Naive thymus-derived CD4-positive, alpha-beta T cell (primary cell): ENCODE results near the gene PLD6. TPM values are rescaled to one million over a fixed set of nuclear protein-coding genes. Genes with fewer than 3 reads are reported as not detected.
"Not testable (repeated sequence)": the region's sequence is repeated elsewhere in the genome, so short reads cannot be mapped to it uniquely, and the experiment has no call there.

Experiments used
- ATAC-seq: fragments of 150-1000 bp; cut with Tn5 transposase; 2 replicates; pipeline ENCODE4 v1.10.0; 2021; ENCODE audit warnings: mild to moderate bottlenecking, moderate library complexity
- CTCF ChIA-PET: fragments of 350-600 bp; sonication (Branson Sonifier 250); formaldehyde crosslinking; loops from one replicate; lab custom pipeline; 2021; ENCODE audit warnings: antibody characterized with exemption; lab: Charles Lee
- POLR2A ChIA-PET: fragments of 350-600 bp; sonication (Branson Sonifier 250); formaldehyde crosslinking; loops from one replicate; lab custom pipeline; 2021; ENCODE audit warnings: antibody characterized with exemption, inconsistent platforms; lab: Charles Lee
- DNase-seq, 9 donors: peaks; one replicate each; pipeline versions ENCODE4 v3.0.0 to v3.0.0-alpha.2; 2020 to 2022; ENCODE audit warnings: mixed read lengths in 1 of 9
- H3K27ac ChIP-seq: one replicate; pipeline ENCODE4 v1.7.0; 2013; ENCODE audit warnings: mild to moderate bottlenecking, low read depth, low read length, moderate library complexity
- H3K27me3 ChIP-seq, 2 donors: one replicate each; pipeline ENCODE4 v1.7.0; 2013; ENCODE audit warnings: low read length in 2 of 2, mild to moderate bottlenecking in 2 of 2, moderate library complexity in 2 of 2; ENCODE audit not compliant: control insufficient read depth in 2 of 2, insufficient read depth in 2 of 2
- H3K36me3 ChIP-seq, 3 experiments: 1 replicate in 2 of 3; 2 replicates in 1 of 3; pipeline ENCODE4 v1.7.0; 2013; ENCODE audit warnings: low read length in 3 of 3, mild to moderate bottlenecking in 3 of 3, moderate library complexity in 1 of 3; ENCODE audit not compliant: insufficient read depth in 3 of 3, control insufficient read depth in 2 of 3
- H3K4me1 ChIP-seq, 2 donors: one replicate each; pipeline ENCODE4 v1.7.0; 2013; ENCODE audit warnings: low read length in 2 of 2, mild to moderate bottlenecking in 2 of 2, moderate library complexity in 1 of 2; ENCODE audit not compliant: control insufficient read depth in 2 of 2, insufficient read depth in 2 of 2
- H3K4me3 ChIP-seq: 2 replicates; pipeline ENCODE4 v1.7.0; 2013; ENCODE audit warnings: mild to moderate bottlenecking, low read length
- H3K9me3 ChIP-seq, 3 experiments: 1 replicate in 2 of 3; 2 replicates in 1 of 3; pipeline ENCODE4 v1.7.0; 2013; ENCODE audit warnings: low read length in 3 of 3; ENCODE audit not compliant: control insufficient read depth in 2 of 3
- H3K27ac Mint-ChIP-seq, 9 donors: one replicate each; pipeline ENCODE4 v1.8.0; 2020 to 2022; ENCODE audit warnings: mixed read lengths in 9 of 9, mild to moderate bottlenecking in 8 of 9, moderate library complexity in 5 of 9, inconsistent platforms in 2 of 9
- H3K27me3 Mint-ChIP-seq, 5 donors: one replicate each; pipeline ENCODE4 v1.8.0; 2021 to 2022; ENCODE audit warnings: mixed read lengths in 5 of 5, mild to moderate bottlenecking in 1 of 5
- H3K36me3 Mint-ChIP-seq, 5 donors: one replicate each; pipeline ENCODE4 v1.8.0; 2020 to 2022; ENCODE audit warnings: mixed read lengths in 5 of 5, mild to moderate bottlenecking in 3 of 5, inconsistent platforms in 1 of 5
- H3K4me1 Mint-ChIP-seq, 7 donors: one replicate each; pipeline ENCODE4 v1.8.0; 2020 to 2022; ENCODE audit warnings: mixed read lengths in 7 of 7, mild to moderate bottlenecking in 3 of 7, inconsistent platforms in 1 of 7
- H3K4me3 Mint-ChIP-seq, 10 donors: one replicate each; pipeline ENCODE4 v1.8.0; 2020 to 2022; ENCODE audit warnings: mild to moderate bottlenecking in 10 of 10, mixed read lengths in 10 of 10, moderate library complexity in 6 of 10, inconsistent platforms in 2 of 10
- H3K9me3 Mint-ChIP-seq, 11 donors: one replicate each; pipeline ENCODE4 v1.8.0; 2020 to 2022; ENCODE audit warnings: mixed read lengths in 11 of 11, mild to moderate bottlenecking in 4 of 11, inconsistent platforms in 1 of 11, moderate library complexity in 1 of 11
- intact Hi-C, 2 donors: fragments of 100-400 bp; cut with micrococcal nuclease; formaldehyde crosslinking; loops; one replicate each; pipeline ENCODE4 v1.15.1; 2023
- polyA plus RNA-seq, 2 donors: library from polyadenylated mRNA; unstranded; fragments of 300-500 nt; fragmentation: Illumina TruSeq; gene quantifications; one replicate each; pipeline ENCODE4 v1.2.3, GENCODE V29; 2021
- total RNA-seq, 6 experiments: library from RNA in 5 of 6; stranded (reverse) in 5 of 6; gene quantifications; 1 replicate in 5 of 6; 2 replicates in 1 of 6; pipeline ENCODE4 v1.2.3 and lab custom pipeline; 2021 to 2026

Gene PLD6
- total and polyA plus RNA-seq, 7 experiments from 2014 or later = 6.2 to 16.4 (median 12.1) TPM

DNA sequence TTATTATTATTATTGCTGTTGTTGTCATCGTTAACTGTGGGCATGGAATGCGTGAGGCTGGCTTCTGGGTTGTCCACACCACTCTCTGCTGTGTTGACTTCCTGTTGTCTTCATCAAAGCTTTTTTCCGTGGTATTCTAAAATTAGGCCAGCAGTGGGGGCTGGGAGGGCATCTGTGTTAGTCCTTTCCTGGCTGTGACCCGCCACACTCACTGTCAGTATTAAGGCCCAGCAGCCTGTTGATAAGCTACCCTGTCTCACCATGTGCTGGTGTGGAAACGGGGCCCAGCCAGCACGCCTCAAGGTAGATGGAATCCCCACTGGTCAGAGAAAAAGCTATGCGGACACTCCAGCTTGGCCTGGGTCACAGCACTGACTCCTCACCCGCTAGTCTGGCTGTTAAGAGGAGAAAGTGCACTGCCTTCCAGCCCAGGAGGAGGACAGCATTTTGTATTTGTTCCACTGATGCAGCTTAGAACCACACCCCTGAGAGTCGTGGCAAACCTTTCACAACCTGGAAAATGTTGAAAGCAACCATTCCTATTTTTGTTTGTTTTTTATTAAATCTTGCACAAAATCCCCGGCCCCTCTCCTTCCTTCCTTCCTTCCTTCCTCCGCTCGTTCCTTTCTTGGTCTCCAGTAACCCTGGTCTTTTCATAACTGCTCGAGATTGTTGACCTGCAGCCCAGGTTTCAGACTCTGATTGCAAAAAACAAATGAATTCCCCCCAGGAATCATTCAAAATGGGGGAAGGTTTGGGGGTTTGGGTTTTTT is 21.0 kb downstream of the PLD6 start:
- not testable (repeated sequence) for H3K27me3 Mint-ChIP-seq, DNase-seq, H3K9me3 Mint-ChIP-seq, H3K9me3 ChIP-seq, H3K27ac ChIP-seq, H3K27me3 ChIP-seq, H3K4me3 ChIP-seq
- ATAC-seq = peak; percentile 1
- peak overlapping the region; percentile 71 to 100 (median 98) for H3K27ac Mint-ChIP-seq
- ChIA-PET CTCF (interaction anchor here (1.4 kb wide), 1 partner anchor 10 kb away, joined by 4 read pairs; no protein-coding TSS in a partner anchor), POLR2A (interaction anchor here (0.6 to 5.5 kb wide), 7 partner anchors 9 to 988 kb away, joined by 3 to 30 read pairs (median 3); partner anchors contain the start of gene PLD6)
- peaks cover 4 to 57% (median 24%) of the 10 kb centered on the region in 5 donors for H3K36me3 Mint-ChIP-seq
- peaks cover 52 to 79% (median 73%) of the 10 kb centered on the region in 7 donors for H3K4me1 Mint-ChIP-seq
- peak overlapping the region; percentile 18 to 75 (median 54) for H3K4me3 Mint-ChIP-seq
- peaks cover 0 to 14% (median 3%) of the 10 kb centered on the region in 3 experiments for H3K36me3 ChIP-seq
- intact Hi-C loops = loop anchor here (5.0 kb wide), 2 partner anchors 38 to 43 kb away; no protein-coding TSS in a partner anchor
- H3K4me1 ChIP-seq = peaks cover 47 to 67% of the 10 kb centered on the region in 2 donors

DNA sequence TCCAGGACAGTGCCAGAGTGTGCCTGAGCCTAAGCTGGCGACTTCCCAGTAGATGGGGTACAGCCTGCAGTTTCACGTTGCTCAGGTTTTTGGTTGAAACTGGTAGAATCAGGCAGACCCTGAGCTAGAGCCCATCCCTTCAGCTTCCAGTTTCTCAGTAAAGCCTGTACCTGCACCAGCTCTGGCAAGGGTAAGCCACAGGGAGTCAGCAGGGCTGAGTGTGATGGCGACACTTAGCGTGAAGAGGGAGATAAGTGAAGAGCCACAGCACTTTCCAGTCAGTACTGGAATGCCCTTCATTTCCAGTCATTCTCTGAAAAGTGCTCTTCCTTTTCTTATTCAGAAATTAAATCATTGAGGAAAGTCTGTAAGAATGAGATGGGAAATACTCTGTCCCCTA is 22.4 kb downstream of the PLD6 start:
- POLR2A ChIA-PET = interaction anchor here (0.6 to 5.5 kb wide), 9 partner anchors 7 to 580 kb away, joined by 3 to 30 read pairs (median 6); partner anchors contain the start of genes COPS3 and FLCN
- H3K9me3 ChIP-seq = no peaks in the 10 kb centered on the region
- Mint-ChIP-seq H3K27me3 (no peaks in the 10 kb centered on the region), H3K4me3 (peak overlapping the region in 8 of 10 donors; percentile 48 to 74 (median 56)), H3K27ac (peak overlapping the region; percentile 46 to 100 (median 98)), H3K36me3 (peaks cover 4 to 67% (median 30%) of the 10 kb centered on the region in 5 donors), H3K4me1 (peaks cover 58 to 91% (median 85%) of the 10 kb centered on the region in 7 donors), H3K9me3 (peaks cover 0 to 3% (median 0%) of the 10 kb centered on the region in 11 donors)
- CTCF ChIA-PET = interaction anchor here (0.6 to 1.1 kb wide), 3 partner anchors 17 to 78 kb away, joined by 3 to 6 read pairs (median 5); no protein-coding TSS in a partner anchor
- H3K27me3 ChIP-seq = no peaks in the 10 kb centered on the region
- DNase-seq (no peak), ATAC-seq (no peak)
- peaks cover 60 to 81% of the 10 kb centered on the region in 2 donors for H3K4me1 ChIP-seq
- peaks cover 0 to 9% (median 0%) of the 10 kb centered on the region in 3 experiments for H3K36me3 ChIP-seq
- peak overlapping the region; percentile 50 for H3K27ac ChIP-seq
- intact Hi-C loops = loop anchor here (2.0 to 5.0 kb wide), 5 partner anchors 36 to 141 kb away; partner anchors contain the start of genes COPS3 (in 1 of the 2) and MPRIP (in 1 of the 2)
- H3K4me3 ChIP-seq = no peak overlapping the region

DNA sequence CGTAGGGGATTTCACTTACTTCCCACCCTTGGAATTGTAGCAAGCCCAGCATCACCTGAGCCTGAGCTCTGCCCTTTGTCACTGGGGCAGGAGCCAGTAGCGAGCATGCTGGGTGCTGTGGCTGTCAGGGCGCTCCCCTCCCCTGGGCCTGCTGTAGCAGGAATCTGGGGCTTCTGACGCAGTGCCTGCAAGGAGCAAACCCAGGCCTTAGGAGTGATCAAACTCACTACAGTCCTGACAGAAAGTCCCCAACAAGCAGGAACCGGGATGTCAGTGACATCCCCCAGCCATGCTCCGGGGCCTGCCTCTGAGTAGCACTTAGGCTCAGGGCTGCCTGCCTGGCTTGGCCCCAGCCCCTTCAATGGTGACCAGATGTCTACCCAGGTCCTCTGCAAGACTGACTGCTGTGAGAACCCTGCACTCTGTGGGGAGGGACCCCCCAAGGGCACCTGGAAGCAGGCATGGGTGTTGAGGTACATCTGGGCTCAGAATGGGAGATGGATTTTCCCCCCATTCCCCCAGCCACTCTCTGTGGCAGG is 23.5 kb downstream of the PLD6 start:
- DNase-seq (no peak), ATAC-seq (peak; percentile 24)
- H3K27me3 ChIP-seq = no peaks in the 10 kb centered on the region
- H3K27ac ChIP-seq = peak overlapping the region; percentile 70
- ChIA-PET POLR2A (interaction anchor here (0.8 to 5.5 kb wide), 11 partner anchors 9 to 53 kb away, joined by 3 to 30 read pairs (median 5); partner anchors contain the start of gene FLCN), CTCF (interaction anchor here (0.8 to 1.1 kb wide), 2 partner anchors 18 to 38 kb away, joined by 3 to 5 read pairs; no protein-coding TSS in a partner anchor)
- intact Hi-C loops = loop anchor here (1.0 to 5.0 kb wide), 9 partner anchors 10 to 140 kb away; partner anchors contain the start of genes COPS3 (in 1 of the 2), FLCN (in 1 of the 2), MPRIP (in 1 of the 2) and NT5M (in 1 of the 2)
- H3K27me3 Mint-ChIP-seq = no peaks in the 10 kb centered on the region
- H3K4me3 Mint-ChIP-seq = peak overlapping the region in 9 of 10 donors; percentile 74 to 95 (median 87)
- no peaks in the 10 kb centered on the region for H3K9me3 ChIP-seq
- H3K9me3 Mint-ChIP-seq = peaks cover 0 to 1% (median 0%) of the 10 kb centered on the region in 11 donors
- peak overlapping the region; percentile 96 to 100 (median 99) for H3K27ac Mint-ChIP-seq
- H3K36me3 ChIP-seq = peaks cover 0 to 3% (median 0%) of the 10 kb centered on the region in 3 experiments
- peaks cover 4 to 67% (median 26%) of the 10 kb centered on the region in 5 donors for H3K36me3 Mint-ChIP-seq
- peaks cover 68 to 92% of the 10 kb centered on the region in 2 donors for H3K4me1 ChIP-seq
- peaks cover 61 to 95% (median 85%) of the 10 kb centered on the region in 7 donors for H3K4me1 Mint-ChIP-seq
- H3K4me3 ChIP-seq = peak overlapping the region; percentile 42

DNA sequence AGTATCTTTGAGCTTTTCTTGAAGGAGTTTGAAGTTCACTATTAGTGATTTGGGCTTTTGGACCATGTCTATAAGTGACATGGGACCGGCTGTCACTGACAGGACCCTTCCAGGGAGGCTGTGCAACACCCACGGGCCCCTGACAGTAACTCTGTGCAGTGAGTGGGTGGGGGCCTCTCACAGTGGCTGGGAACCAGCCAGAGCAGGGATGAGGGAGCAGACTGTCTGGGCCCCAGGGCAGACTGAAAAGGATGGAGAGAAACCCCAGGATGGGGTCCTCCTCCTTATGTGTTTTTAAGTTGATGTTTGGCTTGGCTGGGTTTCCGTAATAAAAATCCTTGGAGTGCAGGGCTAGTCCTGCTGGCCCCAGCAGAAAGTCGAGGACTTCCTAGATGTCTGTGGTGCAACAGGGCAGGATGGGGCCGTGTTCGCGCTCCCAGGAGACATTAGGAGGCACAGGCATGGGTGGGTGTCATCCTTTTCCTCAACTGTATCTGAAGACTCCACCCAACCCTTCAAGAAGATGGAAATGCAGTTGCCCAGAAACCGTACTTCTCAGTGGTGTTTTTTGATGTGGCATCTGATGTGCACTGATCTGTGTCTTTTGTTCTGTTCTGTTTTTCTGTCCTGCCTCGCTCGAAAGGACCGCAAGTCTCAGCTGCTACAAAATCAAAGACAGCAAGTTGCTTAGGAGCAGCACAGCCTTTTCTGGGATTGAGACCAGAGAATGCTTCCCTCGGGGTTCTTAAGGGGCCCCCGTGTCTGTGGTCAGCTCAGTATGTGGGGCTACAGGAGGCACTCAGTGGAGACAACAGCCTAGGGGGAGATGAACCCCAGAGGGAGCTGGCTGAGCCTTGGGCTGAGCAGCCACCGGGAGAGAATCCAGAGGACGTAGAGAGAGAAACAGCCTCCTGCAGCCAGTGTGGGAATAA is 24.2 kb downstream of the PLD6 start:
- POLR2A ChIA-PET = interaction anchor here (0.8 to 5.5 kb wide), 14 partner anchors 8 to 54 kb away, joined by 3 to 30 read pairs (median 4); partner anchors contain the start of gene FLCN
- H3K27me3 ChIP-seq = no peaks in the 10 kb centered on the region
- H3K9me3 Mint-ChIP-seq = peaks cover 0 to 1% (median 0%) of the 10 kb centered on the region in 11 donors
- peak overlapping the region; percentile 42 for H3K4me3 ChIP-seq
- peak; percentile 84 for ATAC-seq
- peaks cover 68 to 100% of the 10 kb centered on the region in 2 donors for H3K4me1 ChIP-seq
- peak in 8 of 9 donors; percentile 53 to 87 (median 82) for DNase-seq
- intact Hi-C loops = loop anchor here (1.0 to 5.0 kb wide), 9 partner anchors 10 to 139 kb away; partner anchors contain the start of genes COPS3 (in 1 of the 2), FLCN (in 1 of the 2), MPRIP (in 1 of the 2) and NT5M (in 1 of the 2)
- H3K4me1 Mint-ChIP-seq = peaks cover 64 to 96% (median 85%) of the 10 kb centered on the region in 7 donors
- H3K9me3 ChIP-seq = no peaks in the 10 kb centered on the region
- peaks cover 4 to 71% (median 33%) of the 10 kb centered on the region in 5 donors for H3K36me3 Mint-ChIP-seq
- no peaks in the 10 kb centered on the region for H3K27me3 Mint-ChIP-seq
- CTCF ChIA-PET = interaction anchor here (0.8 to 1.2 kb wide), 2 partner anchors 8 to 37 kb away, joined by 3 to 4 read pairs; no protein-coding TSS in a partner anchor
- H3K36me3 ChIP-seq = peaks cover 0 to 7% (median under 1%) of the 10 kb centered on the region in 3 experiments
- peak overlapping the region; percentile 96 to 100 (median 99) for H3K27ac Mint-ChIP-seq
- H3K27ac ChIP-seq = peak overlapping the region; percentile 70
- peak overlapping the region; percentile 74 to 95 (median 87) for H3K4me3 Mint-ChIP-seq

DNA sequence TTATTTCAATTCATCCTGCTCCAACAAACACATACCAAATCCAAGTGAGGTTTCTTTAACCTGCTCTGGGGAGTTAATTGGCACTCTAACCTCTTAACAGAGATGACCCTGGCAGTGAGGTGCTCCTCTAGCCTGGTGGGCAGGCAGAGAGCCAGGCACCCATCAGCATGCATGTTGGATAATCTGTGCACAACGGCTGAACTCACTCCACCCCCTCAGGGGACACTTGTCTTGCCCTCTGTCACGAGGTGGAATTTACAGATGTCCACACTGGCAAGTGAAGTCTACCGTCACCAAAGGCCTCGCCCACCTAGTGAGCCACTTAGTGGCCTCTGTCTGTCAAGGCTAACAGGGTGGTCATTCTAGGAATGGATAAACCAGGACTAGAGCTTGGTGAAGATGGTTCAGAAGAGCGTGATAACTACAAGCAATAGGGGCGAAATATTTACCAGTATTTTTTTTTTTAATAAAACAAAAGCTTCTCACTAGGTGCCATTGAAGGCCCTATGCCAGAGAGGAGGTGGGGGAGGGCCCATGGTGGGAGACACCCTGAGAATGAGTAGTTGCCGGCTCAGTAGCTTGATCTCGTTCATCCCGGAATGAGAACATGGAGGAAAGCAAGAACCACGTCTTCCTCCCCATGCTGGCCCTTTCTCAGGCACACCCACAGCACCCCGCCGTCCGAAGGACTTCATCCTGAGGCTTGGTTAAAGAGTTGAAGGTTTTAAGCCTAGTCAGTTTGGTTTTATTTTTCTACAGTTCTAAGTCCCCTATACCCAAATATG is 25.2 kb downstream of the PLD6 start:
- H3K27ac ChIP-seq = peak overlapping the region; percentile 70
- ChIA-PET CTCF (interaction anchor here (1.2 kb wide), 1 partner anchor 9 kb away, joined by 4 read pairs; no protein-coding TSS in a partner anchor), POLR2A (interaction anchor here (0.5 to 5.5 kb wide), 11 partner anchors 9 to 441 kb away, joined by 3 to 30 read pairs (median 4); no protein-coding TSS in a partner anchor)
- ATAC-seq = no peak
- no peak for DNase-seq
- Mint-ChIP-seq H3K4me3 (peak overlapping the region; percentile 74 to 95 (median 87)), H3K27ac (peak overlapping the region; percentile 96 to 100 (median 99)), H3K27me3 (no peaks in the 10 kb centered on the region), H3K4me1 (peaks cover 62 to 96% (median 86%) of the 10 kb centered on the region in 7 donors), H3K36me3 (peaks cover 4 to 72% (median 35%) of the 10 kb centered on the region in 5 donors), H3K9me3 (peaks cover 0 to 1% (median 0%) of the 10 kb centered on the region in 11 donors)
- H3K9me3 ChIP-seq = no peaks in the 10 kb centered on the region
- peak overlapping the region; percentile 68 for H3K4me3 ChIP-seq
- H3K36me3 ChIP-seq = peaks cover 0 to 11% (median 5%) of the 10 kb centered on the region in 3 experiments
- no peaks in the 10 kb centered on the region for H3K27me3 ChIP-seq
- intact Hi-C loops = loop anchor here (1.0 to 5.0 kb wide), 3 partner anchors 34 to 56 kb away; partner anchors contain the start of gene FLCN (in 1 of the 2)
- H3K4me1 ChIP-seq = peaks cover 69 to 100% of the 10 kb centered on the region in 2 donors
